WERI-Rb-1 (cell line): ENCODE data around the gene DACH2.

Source experiments
- DNase-seq: peaks from one replicate; pipeline ENCODE4 v3.0.0-alpha.2; 2020
- H3K27ac ChIP-seq: fragments of 250-450 bp; sonication (Bioruptor Pico); 2 replicates; pipeline ENCODE4 v1.5.1; 2020; ENCODE audit warnings: mild to moderate bottlenecking, moderate library complexity
- H3K27me3 ChIP-seq: fragments of 250-450 bp; sonication (Bioruptor Pico); 2 replicates; pipeline ENCODE4 v1.5.1; 2021; ENCODE audit warnings: mild to moderate bottlenecking, low read depth, moderate library complexity; ENCODE audit not compliant: insufficient read depth, severe bottlenecking
- H3K36me3 ChIP-seq: fragments of 250-450 bp; sonication (Bioruptor Pico); 2 replicates; pipeline ENCODE4 v1.5.1; 2020; ENCODE audit warnings: mild to moderate bottlenecking, moderate library complexity
- H3K4me3 ChIP-seq: 2 replicates; pipeline ENCODE4 v1.5.1; 2011; ENCODE audit warnings: low read depth, mild to moderate bottlenecking, control low read depth, low read length
- H3K9me3 ChIP-seq: fragments of 250-450 bp; sonication (Bioruptor Pico); 2 replicates; pipeline ENCODE4 v1.5.1; 2021; ENCODE audit warnings: mild to moderate bottlenecking, moderate library complexity; ENCODE audit not compliant: severe bottlenecking
- CTCF ChIP-seq: IDR thresholded peaks from 2 replicates; pipeline ENCODE4 v1.5.1; 2011; ENCODE audit warnings: low read depth, mild to moderate bottlenecking, control low read depth, inconsistent platforms, low read length

DACH2 gene

GRCh38 chrX:86295293-86295692 is 147.0 kb downstream of the DACH2 start:
- no peak overlapping the region for H3K4me3 ChIP-seq
- no peaks in the 10 kb centered on the region for H3K36me3 ChIP-seq
- TF ChIP-seq CTCF, result no peak
- no peak overlapping the region for H3K27ac ChIP-seq
- peaks cover 11% of the 10 kb centered on the region for H3K27me3 ChIP-seq
- H3K9me3 ChIP-seq, result no peaks in the 10 kb centered on the region
- DNase-seq, result no peak

- H3K9me3 ChIP-seq, result no peaks in the 10 kb centered on the region
- no peak for DNase-seq
- no peak overlapping the region for H3K4me3 ChIP-seq
- no peak for TF ChIP-seq CTCF
- H3K27ac ChIP-seq, result no peak overlapping the region
- no peaks in the 10 kb centered on the region for H3K36me3 ChIP-seq
- H3K27me3 ChIP-seq, result peaks cover 11% of the 10 kb centered on the region
Measured at GRCh38 chrX:86322913-86323312, 174.7 kb downstream of the DACH2 start.

DNA sequence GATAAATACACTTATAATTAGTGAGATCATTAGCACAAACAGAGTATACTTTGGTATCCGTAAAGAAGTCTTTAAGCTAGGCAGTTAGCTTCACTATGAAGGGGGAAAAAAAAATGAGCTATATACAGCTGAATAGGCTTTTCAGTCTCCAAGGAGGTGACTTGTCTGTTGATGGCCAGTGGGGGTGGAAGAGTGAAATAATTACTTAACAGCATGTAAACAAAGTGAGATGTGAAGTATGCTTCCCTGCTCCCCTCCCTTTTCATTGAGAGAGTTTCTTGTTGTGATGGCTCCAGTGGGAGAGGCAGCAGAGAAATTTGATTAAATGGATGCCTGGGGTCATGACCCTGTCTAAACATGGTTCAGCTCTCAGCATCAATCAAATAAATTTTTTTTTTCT is 180.9 kb downstream of the DACH2 start:
- TF ChIP-seq CTCF, result no peak
- H3K27ac ChIP-seq, result no peak overlapping the region
- no peak overlapping the region for H3K4me3 ChIP-seq
- no peaks in the 10 kb centered on the region for H3K36me3 ChIP-seq
- peaks cover 19% of the 10 kb centered on the region for H3K27me3 ChIP-seq
- H3K9me3 ChIP-seq, result no peaks in the 10 kb centered on the region
- DNase-seq, result no peak

DNA sequence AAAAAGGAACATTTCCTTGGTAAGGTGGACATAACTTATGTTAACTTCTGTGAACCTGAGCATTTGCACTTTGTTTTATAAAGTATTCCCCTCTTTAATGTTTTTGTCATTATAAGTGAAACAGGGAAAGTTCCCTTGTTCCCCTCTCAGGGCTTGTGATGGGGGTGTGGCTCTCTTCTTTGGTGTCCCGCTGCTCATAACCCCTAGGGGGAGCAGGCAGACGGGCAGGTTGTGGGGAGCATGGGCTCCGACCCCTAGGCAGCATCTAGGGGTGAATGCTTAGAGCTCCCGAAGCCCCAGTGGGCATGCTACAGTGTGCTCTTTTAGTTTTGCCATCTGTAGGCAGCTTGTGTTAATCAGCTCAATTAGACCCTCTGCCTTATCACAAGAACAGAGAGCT is 200.4 kb downstream of the DACH2 start:
- no peak overlapping the region for H3K4me3 ChIP-seq
- peaks cover 20% of the 10 kb centered on the region for H3K27me3 ChIP-seq
- DNase-seq, result peak; percentile 10
- H3K9me3 ChIP-seq, result no peaks in the 10 kb centered on the region
- no peaks in the 10 kb centered on the region for H3K36me3 ChIP-seq
- no peak overlapping the region for H3K27ac ChIP-seq
- TF ChIP-seq CTCF, result peak; percentile 38; the same call in 1 of the 2 replicates

- no peaks in the 10 kb centered on the region for H3K36me3 ChIP-seq
- no peak for DNase-seq
- no peak for TF ChIP-seq CTCF
Measured at GRCh38 chrX:86349115-86349514, 200.9 kb downstream of the DACH2 start.

DNA sequence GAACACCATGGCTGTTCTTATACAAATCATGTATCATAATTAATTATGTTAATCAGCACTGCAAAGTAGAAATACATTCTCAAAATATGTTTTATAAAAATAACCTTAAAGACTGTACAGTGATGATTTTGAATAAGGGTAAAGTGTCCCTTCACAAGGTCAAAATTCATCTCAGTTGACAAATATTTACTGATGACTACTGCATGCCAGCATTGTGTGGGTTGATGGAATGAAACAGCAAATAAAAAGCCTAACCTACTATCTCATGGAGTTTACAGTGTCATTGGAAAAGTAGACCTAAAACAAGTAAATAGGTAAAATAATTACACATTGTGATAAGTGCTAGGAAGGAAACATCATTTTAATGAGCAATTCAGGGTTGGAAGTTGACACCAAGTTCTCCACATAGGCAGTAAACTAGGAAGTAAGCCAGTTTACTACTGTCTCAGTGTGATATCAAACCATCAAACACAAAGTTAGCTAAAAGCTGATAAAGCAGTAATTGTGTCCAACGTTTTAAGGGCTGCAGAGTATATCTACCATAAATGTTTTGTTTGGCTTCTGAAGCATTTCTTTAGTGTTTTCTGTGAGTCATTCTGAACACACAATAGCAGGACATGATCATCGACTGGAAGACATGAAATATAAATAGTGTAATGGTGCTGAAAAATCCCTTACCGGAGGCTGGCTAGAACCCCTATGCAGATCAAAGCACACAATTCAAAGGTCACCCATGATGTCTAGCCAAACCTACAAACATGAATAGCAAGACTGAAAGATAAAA is 221.8 kb downstream of the DACH2 start:
- Histone ChIP-seq H3K27me3 (peaks cover 18% of the 10 kb centered on the region), H3K4me3 (no peak overlapping the region), H3K36me3 (no peaks in the 10 kb centered on the region), H3K9me3 (no peaks in the 10 kb centered on the region), H3K27ac (no peak overlapping the region)
- no peak for TF ChIP-seq CTCF
- DNase-seq, result no peak

More at GRCh38 chrX:86349115-86349514, 200.9 kb downstream of the DACH2 start:
- Histone ChIP-seq H3K4me3 (no peak overlapping the region), H3K27ac (no peak overlapping the region), H3K27me3 (peaks cover 20% of the 10 kb centered on the region), H3K9me3 (no peaks in the 10 kb centered on the region)
